PFSK-1 (cell line): ENCODE results near the gene CTU1.

ENCODE experiments used
- FOXP2 ChIP-seq: optimal IDR thresholded peaks from 2 replicates; pipeline ENCODE3; 2011; ENCODE audit warnings: borderline replicate concordance, control low read depth, inconsistent platforms; ENCODE audit not compliant: insufficient read depth; ENCODE audit errors: extremely low read length, extremely low read depth
- POLR2AphosphoS5 ChIP-seq: IDR thresholded peaks from 2 replicates; pipeline ENCODE4 v1.6.1; 2012; ENCODE audit warnings: low read depth, mild to moderate bottlenecking, control low read depth, low read length, moderate library complexity
- TF ChIP-seq, protein P1 (sequence below), 2 experiments: IDR thresholded peaks; 2 replicates each; pipeline versions ENCODE4 v1.6.1 to v1.8.0; 2011 to 2012; ENCODE audit warnings: low read depth in 2 of 2, low read length in 2 of 2, control low read depth in 1 of 2, inconsistent platforms in 1 of 2, mild to moderate bottlenecking in 1 of 2, moderate library complexity in 1 of 2; ENCODE audit not compliant: insufficient read depth in 1 of 2

GRCh38 chr19:51089786-51090185, 18.4 kb downstream of the CTU1 start:
- TF ChIP-seq POLR2AphosphoS5 (no peak), FOXP2 (no peak)
- TF ChIP-seq, protein P1, sequence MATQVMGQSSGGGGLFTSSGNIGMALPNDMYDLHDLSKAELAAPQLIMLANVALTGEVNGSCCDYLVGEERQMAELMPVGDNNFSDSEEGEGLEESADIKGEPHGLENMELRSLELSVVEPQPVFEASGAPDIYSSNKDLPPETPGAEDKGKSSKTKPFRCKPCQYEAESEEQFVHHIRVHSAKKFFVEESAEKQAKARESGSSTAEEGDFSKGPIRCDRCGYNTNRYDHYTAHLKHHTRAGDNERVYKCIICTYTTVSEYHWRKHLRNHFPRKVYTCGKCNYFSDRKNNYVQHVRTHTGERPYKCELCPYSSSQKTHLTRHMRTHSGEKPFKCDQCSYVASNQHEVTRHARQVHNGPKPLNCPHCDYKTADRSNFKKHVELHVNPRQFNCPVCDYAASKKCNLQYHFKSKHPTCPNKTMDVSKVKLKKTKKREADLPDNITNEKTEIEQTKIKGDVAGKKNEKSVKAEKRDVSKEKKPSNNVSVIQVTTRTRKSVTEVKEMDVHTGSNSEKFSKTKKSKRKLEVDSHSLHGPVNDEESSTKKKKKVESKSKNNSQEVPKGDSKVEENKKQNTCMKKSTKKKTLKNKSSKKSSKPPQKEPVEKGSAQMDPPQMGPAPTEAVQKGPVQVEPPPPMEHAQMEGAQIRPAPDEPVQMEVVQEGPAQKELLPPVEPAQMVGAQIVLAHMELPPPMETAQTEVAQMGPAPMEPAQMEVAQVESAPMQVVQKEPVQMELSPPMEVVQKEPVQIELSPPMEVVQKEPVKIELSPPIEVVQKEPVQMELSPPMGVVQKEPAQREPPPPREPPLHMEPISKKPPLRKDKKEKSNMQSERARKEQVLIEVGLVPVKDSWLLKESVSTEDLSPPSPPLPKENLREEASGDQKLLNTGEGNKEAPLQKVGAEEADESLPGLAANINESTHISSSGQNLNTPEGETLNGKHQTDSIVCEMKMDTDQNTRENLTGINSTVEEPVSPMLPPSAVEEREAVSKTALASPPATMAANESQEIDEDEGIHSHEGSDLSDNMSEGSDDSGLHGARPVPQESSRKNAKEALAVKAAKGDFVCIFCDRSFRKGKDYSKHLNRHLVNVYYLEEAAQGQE (IDR thresholded peaks at IDR 0.05; ENCODE audit: insufficient read depth in 1 of 2, low read depth in 2 of 2, low read length in 2 of 2), result no peak
